ENCODE results near the gene P3H2. TPM values are rescaled to one million over a fixed set of nuclear protein-coding genes. Genes with fewer than 3 reads are reported as not detected.

Gene P3H2
- total RNA-seq, 1 donor from 2014 or later: 17.7 TPM

DNA sequence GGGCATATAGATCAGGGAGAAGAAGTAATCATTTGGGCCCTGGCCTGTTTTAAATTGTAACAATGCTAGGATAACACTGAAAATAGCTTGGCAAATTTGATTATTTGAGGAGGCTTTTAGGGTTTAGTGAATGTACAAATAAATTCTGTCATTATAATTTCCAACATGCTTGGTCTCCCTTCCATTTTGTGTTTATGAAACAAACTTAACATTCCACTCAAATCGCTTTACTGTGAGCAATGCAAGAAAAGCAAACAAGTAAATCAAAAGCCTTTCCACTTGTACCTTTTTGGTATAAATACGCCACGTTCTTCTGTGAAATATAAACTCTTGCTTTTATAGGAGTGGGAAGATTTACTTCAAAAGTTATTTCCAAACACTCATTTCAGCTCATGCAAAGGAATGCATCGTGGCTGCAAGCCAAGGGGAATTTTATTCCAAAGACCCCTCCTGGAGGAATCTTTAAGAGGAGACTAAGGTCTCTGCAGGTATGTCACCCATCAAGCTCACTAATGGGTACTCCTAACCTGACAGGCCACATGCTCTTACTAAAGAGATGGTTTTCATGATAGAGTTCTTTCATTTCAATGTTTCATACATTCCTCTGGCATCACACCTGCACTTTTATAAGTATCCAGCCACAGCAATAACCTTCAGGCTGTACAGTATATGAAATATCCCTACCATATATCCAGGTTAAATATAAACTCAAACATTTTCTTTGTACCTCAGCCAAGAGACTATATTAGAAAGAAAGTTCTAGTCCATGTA is 115.2 kb downstream of the P3H2 start:
- no peak for DNase-seq (ENCODE audit: low spot score)
- intact Hi-C loops (cut with DNase I): no loop called here

DNA sequence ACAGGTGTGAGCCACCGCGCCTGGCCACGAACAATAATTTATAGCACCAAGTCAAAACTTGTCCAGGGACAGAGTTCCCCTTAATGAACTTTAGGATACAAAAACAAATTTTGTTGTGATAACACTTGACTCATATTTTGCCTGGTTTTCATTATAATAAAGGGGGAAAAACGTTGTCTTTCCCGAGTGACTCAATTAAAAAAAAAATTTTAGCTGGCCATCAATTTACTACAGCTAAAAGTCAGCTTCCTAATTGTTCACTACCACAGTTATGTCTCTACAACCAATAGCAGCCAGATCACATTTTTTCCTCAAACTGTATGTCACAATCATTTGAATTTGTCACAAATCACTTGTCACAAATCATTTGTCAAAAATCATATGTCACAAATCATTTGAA is 116.0 kb downstream of the P3H2 start:
- intact Hi-C loops (cut with DNase I): no loop called here
- no peak for DNase-seq (ENCODE audit: low spot score)

GRCh38 chr3:190003681-190004123 is 117.0 kb downstream of the P3H2 start:
- DNase-seq (ENCODE audit: low spot score): no peak
- intact Hi-C loops (cut with DNase I): no loop called here

GRCh38 chr3:190003068-190003467 is 117.6 kb downstream of the P3H2 start:
- no peak for DNase-seq (ENCODE audit: low spot score)
- intact Hi-C loops (cut with DNase I): no loop called here

- intact Hi-C loops (cut with DNase I): no loop called here
- DNase-seq (ENCODE audit: low spot score): no peak
Measured at GRCh38 chr3:190001426-190001825, 119.3 kb downstream of the P3H2 start.

DNA sequence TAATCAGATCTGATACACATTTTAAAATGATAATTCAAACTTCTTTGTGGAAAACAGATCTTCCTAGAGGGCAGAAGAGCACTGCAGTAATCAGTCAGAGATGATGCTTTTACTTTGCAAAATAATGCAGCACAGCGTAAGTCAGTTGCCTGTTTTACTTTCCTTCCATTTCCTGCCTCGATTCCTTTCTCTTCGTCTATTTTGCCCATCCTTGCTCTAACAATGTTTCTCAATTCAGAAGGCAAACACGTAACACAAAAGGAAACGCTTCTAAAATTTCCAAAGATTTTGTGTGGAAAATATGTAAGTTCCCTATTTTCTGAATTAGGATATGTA is 119.9 kb downstream of the P3H2 start:
- intact Hi-C loops (cut with DNase I): no loop called here
- DNase-seq (ENCODE audit: low spot score): no peak

- no peak for DNase-seq (ENCODE audit: low spot score)
- intact Hi-C loops (cut with DNase I): no loop called here
Measured at GRCh38 chr3:190000187-190000860, 120.4 kb downstream of the P3H2 start.

- intact Hi-C loops (cut with DNase I): no loop called here
- no peak for DNase-seq (ENCODE audit: low spot score)
Measured at GRCh38 chr3:189999718-190000117, 121.0 kb downstream of the P3H2 start.

- intact Hi-C loops (cut with DNase I): no loop called here
- DNase-seq (ENCODE audit: low spot score): no peak
Measured at GRCh38 chr3:189995129-189995528, 125.6 kb downstream of the P3H2 start.

DNA sequence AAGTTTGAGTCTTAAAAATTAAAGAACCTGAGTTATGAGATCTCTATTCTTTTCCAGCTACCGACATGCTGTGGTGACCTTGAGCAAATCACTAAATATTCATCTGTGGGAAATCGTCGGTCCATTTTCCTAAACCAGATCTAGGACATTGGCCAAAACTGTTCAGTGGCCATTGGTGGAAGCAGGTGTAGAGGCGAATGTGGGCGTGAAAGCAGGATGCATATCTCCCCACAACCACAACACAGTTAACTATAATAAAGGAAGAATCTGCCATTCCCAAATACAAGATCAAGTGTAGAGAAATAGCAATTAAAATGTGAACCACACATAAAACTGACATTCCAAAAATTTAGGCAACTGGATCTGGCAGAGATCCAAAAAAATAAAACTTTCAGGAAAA is 129.9 kb downstream of the P3H2 start:
- intact Hi-C loops (cut with DNase I): no loop called here
- DNase-seq (ENCODE audit: low spot score): no peak

- DNase-seq (ENCODE audit: low spot score): no peak
- intact Hi-C loops (cut with DNase I): no loop called here
Measured at GRCh38 chr3:189988854-189989253, 131.8 kb downstream of the P3H2 start.

- intact Hi-C loops (cut with DNase I): no loop called here
- DNase-seq (ENCODE audit: low spot score): no peak
Measured at GRCh38 chr3:189988322-189988721, 132.4 kb downstream of the P3H2 start.

GRCh38 chr3:189985948-189986347 is 134.7 kb downstream of the P3H2 start:
- intact Hi-C loops (cut with DNase I): no loop called here

DNA sequence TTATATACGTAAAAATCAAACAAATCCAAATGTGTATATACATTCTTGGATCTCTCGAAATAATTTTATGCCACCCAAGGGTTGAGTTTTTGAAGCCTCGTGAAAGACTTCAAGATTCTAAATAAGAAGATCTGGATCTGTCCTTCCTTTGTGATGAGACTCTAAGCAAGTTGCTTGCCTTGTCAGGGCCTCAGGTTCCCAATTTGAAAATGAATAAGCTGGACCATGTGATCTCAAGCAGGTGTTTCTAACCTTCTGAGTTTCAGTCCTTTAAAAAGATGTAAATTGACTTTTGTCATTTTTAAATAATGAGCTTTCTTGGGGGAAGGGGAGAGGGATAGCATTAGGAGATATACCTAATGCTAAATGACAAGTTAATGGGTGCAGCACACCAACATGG is 137.1 kb downstream of the P3H2 start:
- intact Hi-C loops (cut with DNase I): no loop called here
- DNase-seq (ENCODE audit: low spot score): no peak

More at GRCh38 chr3:189985948-189986347, 134.7 kb downstream of the P3H2 start:
- no peak for DNase-seq (ENCODE audit: low spot score)

DNA sequence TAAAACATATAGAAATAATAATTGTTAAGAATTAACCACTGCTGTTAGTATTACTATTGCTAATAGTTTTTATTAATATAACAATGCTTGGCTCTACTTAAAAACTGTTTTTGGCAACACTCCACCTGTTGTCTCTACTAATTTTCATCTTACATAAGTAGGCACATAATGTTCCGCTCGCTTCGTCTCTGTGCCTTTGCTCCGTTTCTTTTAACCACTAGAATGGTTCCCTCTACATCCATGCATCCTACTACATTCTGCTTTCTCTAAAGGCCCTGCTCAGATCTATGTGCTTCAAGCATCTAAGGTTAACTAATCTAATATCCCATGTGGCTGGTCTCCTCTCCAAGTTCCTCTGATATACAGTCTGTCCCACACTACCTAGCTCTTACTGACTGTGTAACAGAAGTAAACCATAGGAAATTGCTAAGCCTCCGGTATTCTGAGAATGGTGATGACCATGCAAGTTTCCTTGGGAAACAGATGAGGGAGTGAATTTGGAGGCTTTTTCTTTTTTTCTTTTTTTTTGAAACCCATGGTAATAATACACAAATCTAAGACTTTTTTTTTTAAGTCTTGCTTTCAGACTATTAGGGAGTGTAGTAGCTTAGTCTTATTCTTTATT is 138.3 kb downstream of the P3H2 start:
- intact Hi-C loops (cut with DNase I): no loop called here
- no peak for DNase-seq (ENCODE audit: low spot score)

DNA sequence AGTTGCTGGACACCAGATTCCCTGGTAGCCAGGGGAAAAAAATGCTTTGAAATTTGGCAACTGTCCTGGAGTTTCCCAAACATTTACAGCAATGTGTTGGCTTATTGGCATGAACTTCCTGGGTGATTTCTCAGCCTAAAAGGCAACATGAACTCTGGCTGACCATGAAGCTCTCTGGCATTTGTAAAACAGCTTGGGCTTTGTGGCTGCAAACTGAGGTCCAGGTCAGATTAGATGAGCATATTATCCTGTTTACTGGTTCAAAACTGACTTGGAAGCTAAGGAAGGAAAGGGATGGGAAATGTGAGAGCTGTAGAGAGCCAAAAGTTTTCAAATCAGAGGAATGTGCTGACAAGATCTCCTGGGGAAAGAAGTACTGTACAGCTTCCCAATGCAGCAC is 139.0 kb downstream of the P3H2 start:
- DNase-seq (ENCODE audit: low spot score): no peak
- intact Hi-C loops (cut with DNase I): no loop called here

GRCh38 chr3:189978753-189979152 is 141.9 kb downstream of the P3H2 start:
- DNase-seq (ENCODE audit: low spot score): no peak
- intact Hi-C loops (cut with DNase I): loop anchor here (5.0 kb wide), 1 partner anchor 144 kb away; the partner anchor contains the start of gene P3H2

DNA sequence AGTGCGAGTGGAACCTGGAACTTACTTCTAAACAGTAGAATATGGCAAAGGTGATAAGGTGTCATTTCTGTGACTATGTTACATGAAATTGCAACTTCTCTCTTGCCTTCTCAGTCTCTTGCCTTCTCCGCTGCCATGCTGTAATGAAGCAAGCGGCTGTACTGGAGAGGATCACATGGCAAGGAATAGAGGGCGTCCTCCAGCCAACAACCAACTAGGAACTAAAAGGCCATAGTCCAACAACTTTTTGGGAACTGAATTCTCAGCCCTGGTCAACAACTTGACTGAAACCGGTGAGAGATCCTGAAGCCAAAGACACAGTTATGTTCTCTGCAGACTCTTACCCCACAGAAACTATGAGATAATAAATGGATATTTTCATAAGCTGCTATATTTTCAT is 143.5 kb downstream of the P3H2 start:
- intact Hi-C loops (cut with DNase I): loop anchor here (5.0 kb wide), 1 partner anchor 145 kb away; the partner anchor contains the start of gene P3H2
- DNase-seq (ENCODE audit: low spot score): no peak

DNA sequence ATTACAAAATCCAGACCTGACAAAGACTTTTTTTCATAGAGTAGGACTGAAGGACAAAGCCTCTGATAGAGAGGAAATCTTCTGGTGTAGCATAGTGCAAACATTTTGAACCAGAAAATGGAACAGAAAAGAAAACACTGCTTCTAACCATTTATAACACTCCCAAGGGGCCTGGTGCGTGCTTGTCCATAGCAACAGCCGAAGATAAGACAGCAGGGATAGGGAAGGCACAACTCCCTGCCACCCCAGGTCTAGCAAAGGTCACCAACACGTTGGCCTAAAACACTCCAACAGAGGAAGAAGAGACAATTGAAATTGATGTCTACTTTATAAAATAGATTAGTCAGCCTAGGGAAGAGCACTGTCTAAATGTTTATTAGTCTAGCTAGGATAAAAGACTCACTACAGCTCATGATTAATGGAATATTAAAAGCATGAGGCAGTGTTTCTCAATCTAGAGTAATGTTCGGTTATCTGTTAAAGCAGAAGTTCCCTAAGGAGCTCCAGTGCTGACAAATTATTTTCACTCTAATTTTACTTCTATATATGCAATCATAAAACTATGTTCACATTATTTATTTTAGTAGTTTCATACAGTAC is 145.2 kb downstream of the P3H2 start:
- no peak for DNase-seq (ENCODE audit: low spot score)
- intact Hi-C loops (cut with DNase I): loop anchor here (5.0 kb wide), 1 partner anchor 147 kb away; the partner anchor contains the start of gene P3H2

DNA sequence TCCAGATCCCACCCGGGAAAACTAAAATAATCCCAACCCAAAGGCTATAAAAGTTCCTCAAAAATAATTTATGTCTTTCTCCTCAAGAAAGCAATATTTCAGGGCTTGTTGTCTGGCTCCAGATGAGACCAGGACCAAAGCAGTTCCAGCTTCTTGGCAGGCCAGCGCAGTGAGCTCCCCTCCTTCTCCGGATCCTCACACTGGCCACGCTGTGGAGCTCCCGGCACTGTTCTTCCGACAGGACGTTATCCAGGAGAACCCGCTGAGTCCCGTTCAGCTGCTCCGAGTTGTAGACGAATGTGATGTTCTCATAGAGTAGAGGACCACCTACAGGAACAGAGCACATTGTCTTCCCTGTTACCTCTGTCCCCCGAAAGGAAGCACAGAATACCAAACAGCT is 146.3 kb downstream of the P3H2 start:
- intact Hi-C loops (cut with DNase I): no loop called here
- no peak for DNase-seq (ENCODE audit: low spot score)

Data from cardiac septum (tissue), 1 donor.